WERI-Rb-1 (cell line): ENCODE measurements around the gene CSK.

Source experiments
- DNase-seq: peaks from one replicate; pipeline ENCODE4 v3.0.0-alpha.2; 2020
- H3K27ac ChIP-seq: fragments of 250-450 bp; sonication (Bioruptor Pico); 2 replicates; pipeline ENCODE4 v1.5.1; 2020; ENCODE audit warnings: mild to moderate bottlenecking, moderate library complexity
- H3K27me3 ChIP-seq: fragments of 250-450 bp; sonication (Bioruptor Pico); 2 replicates; pipeline ENCODE4 v1.5.1; 2021; ENCODE audit warnings: mild to moderate bottlenecking, low read depth, moderate library complexity; ENCODE audit not compliant: insufficient read depth, severe bottlenecking
- H3K36me3 ChIP-seq: fragments of 250-450 bp; sonication (Bioruptor Pico); 2 replicates; pipeline ENCODE4 v1.5.1; 2020; ENCODE audit warnings: mild to moderate bottlenecking, moderate library complexity
- H3K4me3 ChIP-seq: 2 replicates; pipeline ENCODE4 v1.5.1; 2011; ENCODE audit warnings: low read depth, mild to moderate bottlenecking, control low read depth, low read length
- H3K9me3 ChIP-seq: fragments of 250-450 bp; sonication (Bioruptor Pico); 2 replicates; pipeline ENCODE4 v1.5.1; 2021; ENCODE audit warnings: mild to moderate bottlenecking, moderate library complexity; ENCODE audit not compliant: severe bottlenecking
- TF ChIP-seq, protein P1 (sequence below): IDR thresholded peaks from 2 replicates; pipeline ENCODE4 v1.5.1; 2011; ENCODE audit warnings: low read depth, mild to moderate bottlenecking, control low read depth, inconsistent platforms, low read length

CSK gene

DNA sequence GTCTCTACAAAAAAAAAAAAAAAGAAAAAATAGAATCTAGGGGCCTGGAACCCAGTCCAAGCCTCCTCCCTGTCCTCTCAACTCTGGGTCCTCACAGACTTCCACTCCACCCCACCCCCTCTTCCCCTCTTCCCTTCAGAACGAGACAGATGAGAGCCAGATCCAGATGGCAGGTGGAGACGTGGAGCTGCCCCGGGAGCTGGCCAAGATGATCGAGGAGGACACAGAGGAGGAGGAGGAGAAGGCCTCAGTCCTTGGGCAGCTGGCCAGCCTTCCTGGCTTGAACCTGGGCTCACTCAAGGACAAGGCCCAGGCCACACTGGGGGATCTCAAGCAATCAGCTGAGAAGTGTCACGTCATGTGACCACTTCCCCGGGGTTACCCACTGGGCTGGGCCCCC, 48.1 kb downstream of the CSK start:
- H3K9me3 ChIP-seq, result no peaks in the 10 kb centered on the region
- no peak overlapping the region for H3K4me3 ChIP-seq
- DNase-seq, result peak; percentile 66
- H3K27ac ChIP-seq, result peak overlapping the region; percentile 25; the same call in 1 of the 2 replicates
- peaks cover 1% of the 10 kb centered on the region; the same call in 1 of the 2 replicates for H3K36me3 ChIP-seq
- TF ChIP-seq, protein P1, sequence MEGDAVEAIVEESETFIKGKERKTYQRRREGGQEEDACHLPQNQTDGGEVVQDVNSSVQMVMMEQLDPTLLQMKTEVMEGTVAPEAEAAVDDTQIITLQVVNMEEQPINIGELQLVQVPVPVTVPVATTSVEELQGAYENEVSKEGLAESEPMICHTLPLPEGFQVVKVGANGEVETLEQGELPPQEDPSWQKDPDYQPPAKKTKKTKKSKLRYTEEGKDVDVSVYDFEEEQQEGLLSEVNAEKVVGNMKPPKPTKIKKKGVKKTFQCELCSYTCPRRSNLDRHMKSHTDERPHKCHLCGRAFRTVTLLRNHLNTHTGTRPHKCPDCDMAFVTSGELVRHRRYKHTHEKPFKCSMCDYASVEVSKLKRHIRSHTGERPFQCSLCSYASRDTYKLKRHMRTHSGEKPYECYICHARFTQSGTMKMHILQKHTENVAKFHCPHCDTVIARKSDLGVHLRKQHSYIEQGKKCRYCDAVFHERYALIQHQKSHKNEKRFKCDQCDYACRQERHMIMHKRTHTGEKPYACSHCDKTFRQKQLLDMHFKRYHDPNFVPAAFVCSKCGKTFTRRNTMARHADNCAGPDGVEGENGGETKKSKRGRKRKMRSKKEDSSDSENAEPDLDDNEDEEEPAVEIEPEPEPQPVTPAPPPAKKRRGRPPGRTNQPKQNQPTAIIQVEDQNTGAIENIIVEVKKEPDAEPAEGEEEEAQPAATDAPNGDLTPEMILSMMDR, result no peak
- no peaks in the 10 kb centered on the region for H3K27me3 ChIP-seq

DNA sequence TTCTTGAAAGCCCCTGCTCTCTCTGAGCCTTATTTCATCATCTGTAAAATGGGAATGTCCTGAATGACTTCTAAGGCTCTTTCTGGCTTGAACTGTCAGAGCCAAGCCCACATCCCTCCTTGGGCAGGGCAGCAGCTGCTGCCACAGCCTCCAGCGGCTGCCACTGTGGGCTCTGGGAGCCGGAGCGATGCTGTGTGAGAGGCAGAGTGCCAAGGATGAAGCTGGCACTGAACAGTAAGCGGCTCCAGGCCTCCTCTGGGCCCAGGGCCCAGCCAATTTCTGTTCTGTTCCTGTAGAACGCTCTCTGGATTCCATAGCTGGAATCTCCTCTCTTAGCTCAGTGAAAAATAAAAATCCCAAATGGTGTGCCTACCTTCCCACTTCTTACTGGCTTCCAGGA, 49.0 kb downstream of the CSK start:
- DNase-seq, result no peak
- TF ChIP-seq, protein P1, result no peak
- Histone ChIP-seq H3K36me3 (peaks cover 8% of the 10 kb centered on the region), H3K9me3 (no peaks in the 10 kb centered on the region), H3K27me3 (no peaks in the 10 kb centered on the region), H3K27ac (no peak overlapping the region; the same call in 1 of the 2 replicates), H3K4me3 (no peak overlapping the region)

DNA sequence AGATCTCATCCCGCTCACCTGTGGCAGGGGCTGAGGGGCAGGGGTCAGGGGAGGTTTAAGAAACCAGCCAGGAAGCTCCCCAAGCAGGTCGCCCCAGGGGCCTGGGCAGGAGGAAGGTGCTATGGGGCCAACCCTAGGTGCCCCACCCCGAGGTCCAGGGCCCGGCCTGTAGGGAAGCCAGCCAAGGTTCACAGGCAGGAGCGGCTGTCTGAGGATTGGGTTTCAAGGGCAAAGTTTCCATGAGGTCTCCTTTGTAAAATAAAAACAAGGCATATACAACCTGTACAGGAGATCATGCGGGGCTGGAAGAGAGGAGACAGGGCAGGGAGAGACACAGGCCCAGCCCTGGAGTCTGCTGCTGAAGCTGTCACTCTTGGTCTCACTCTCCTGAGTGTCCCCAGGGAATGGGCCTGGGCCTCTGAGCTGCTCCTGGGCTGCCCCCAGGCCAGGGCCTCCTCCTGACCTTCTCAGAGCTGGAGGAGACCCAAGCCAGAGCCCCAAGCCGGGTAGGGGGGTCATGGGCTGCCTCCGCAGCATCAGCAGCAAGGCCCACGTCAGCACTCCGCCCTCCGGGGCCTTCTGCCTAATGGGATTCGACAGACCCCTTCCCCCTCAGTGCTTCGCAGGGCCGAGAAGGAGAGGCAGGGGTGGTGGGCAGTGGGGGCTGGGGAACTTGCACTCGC, 50.1 kb downstream of the CSK start:
- peaks cover 16% of the 10 kb centered on the region for H3K36me3 ChIP-seq
- DNase-seq, result no peak
- H3K4me3 ChIP-seq, result no peak overlapping the region
- no peaks in the 10 kb centered on the region for H3K27me3 ChIP-seq
- H3K27ac ChIP-seq, result peak overlapping the region; percentile 77; the same call in 1 of the 2 replicates
- no peaks in the 10 kb centered on the region for H3K9me3 ChIP-seq
- TF ChIP-seq, protein P1, result no peak

DNA sequence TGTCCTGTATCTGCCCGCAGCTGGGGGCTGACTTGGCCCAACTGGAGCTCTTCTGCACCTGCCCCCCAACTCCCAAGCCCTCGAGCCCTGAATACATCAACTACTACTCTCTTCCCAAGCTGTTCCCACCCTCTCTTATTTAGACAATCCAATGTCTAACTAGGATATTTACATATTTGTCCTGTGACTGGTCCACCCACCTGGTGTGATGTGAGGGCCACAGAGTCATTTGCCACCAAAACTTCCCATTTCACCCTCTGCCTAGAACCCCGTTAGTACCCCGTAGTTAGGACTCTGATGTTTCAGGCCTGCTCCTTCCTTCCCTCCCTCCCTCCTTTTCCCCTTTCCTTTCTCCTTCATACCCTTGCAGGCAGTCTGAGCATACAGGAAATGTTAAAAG, 50.9 kb downstream of the CSK start:
- TF ChIP-seq, protein P1, result no peak
- H3K9me3 ChIP-seq, result no peaks in the 10 kb centered on the region
- no peak for DNase-seq
- peak overlapping the region; percentile 77 for H3K27ac ChIP-seq
- no peaks in the 10 kb centered on the region for H3K27me3 ChIP-seq
- H3K4me3 ChIP-seq, result no peak overlapping the region
- peaks cover 18% of the 10 kb centered on the region for H3K36me3 ChIP-seq

DNA sequence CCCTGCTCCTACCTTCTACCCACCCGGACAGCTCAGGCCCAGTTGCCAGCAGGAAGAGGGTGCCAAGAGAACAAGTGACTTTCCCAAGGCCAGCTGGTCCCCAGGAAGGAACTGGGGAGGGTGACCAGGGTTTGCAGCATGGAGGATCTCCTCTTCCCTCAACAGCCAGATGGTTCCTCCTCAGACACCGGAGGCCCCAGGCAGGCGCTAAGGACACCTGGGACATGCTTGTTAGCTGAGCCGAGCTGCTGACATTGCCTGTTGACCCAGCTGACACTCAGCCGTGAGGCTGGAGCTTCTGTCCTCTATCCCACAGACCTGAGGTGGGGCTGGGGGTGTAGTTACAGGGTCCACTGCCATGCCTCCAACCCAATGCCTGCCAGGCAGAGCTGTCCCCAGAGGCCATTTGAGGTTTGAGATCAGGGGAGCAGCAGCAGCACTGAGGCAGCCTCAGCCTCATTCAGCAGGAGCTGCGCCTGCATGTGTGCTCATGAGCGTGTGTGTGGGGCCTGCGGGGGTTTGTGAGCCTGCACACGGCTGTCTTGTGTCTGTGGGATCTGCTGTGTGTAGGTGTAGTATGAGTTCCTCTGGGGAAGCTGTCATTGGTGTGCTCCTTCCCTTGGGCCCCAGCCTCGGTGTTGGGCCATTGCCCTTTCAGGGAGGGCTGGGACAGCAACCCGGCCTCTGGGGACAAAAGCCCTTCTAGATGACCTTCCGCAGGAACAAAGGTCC, 51.7 kb downstream of the CSK start:
- Histone ChIP-seq H3K27ac (peak overlapping the region; percentile 77), H3K9me3 (no peaks in the 10 kb centered on the region), H3K4me3 (no peak overlapping the region), H3K36me3 (peaks cover 25% of the 10 kb centered on the region), H3K27me3 (no peaks in the 10 kb centered on the region)
- DNase-seq, result peak; percentile 72
- TF ChIP-seq, protein P1, result no peak
